Transverse colon (tissue), 3 donors: ENCODE measurements around the gene SRRM1.

Experiments
- CTCF ChIP-seq, 5 experiments: fragments of 200-600 bp in 3 of 5; fragments of 450-650 bp in 2 of 5; sonication (generic) in 3 of 5; IDR thresholded peaks; 1 replicate in 2 of 5; 2 replicates in 3 of 5; pipeline ENCODE4 v1.5.1; 2016 to 2017; ENCODE audit warnings: antibody characterized with exemption in 5 of 5, inconsistent platforms in 3 of 5, mild to moderate bottlenecking in 2 of 5, moderate library complexity in 1 of 5
- POLR2A ChIP-seq: fragments of 450-650 bp; IDR thresholded peaks from one replicate; pipeline ENCODE4 v1.6.1; 2016; ENCODE audit warnings: antibody characterized with exemption, mild to moderate bottlenecking, moderate library complexity

GRCh38 chr1:24659166-24659904 is 16.2 kb downstream of the SRRM1 start:
- TF ChIP-seq POLR2A (no peak), CTCF (IDR thresholded peaks at IDR 0.05) (no peak)
